CMK (cell line): ENCODE results near the gene GUCY2D.
"Not testable (repeated sequence)": the region's sequence is repeated elsewhere in the genome, so short reads cannot be mapped to it uniquely, and the experiment has no call there.

Source experiments
- DNase-seq: peaks from one replicate; pipeline ENCODE4 v3.0.0-alpha.2; 2010; ENCODE audit warnings: low read depth

Gene GUCY2D

DNA sequence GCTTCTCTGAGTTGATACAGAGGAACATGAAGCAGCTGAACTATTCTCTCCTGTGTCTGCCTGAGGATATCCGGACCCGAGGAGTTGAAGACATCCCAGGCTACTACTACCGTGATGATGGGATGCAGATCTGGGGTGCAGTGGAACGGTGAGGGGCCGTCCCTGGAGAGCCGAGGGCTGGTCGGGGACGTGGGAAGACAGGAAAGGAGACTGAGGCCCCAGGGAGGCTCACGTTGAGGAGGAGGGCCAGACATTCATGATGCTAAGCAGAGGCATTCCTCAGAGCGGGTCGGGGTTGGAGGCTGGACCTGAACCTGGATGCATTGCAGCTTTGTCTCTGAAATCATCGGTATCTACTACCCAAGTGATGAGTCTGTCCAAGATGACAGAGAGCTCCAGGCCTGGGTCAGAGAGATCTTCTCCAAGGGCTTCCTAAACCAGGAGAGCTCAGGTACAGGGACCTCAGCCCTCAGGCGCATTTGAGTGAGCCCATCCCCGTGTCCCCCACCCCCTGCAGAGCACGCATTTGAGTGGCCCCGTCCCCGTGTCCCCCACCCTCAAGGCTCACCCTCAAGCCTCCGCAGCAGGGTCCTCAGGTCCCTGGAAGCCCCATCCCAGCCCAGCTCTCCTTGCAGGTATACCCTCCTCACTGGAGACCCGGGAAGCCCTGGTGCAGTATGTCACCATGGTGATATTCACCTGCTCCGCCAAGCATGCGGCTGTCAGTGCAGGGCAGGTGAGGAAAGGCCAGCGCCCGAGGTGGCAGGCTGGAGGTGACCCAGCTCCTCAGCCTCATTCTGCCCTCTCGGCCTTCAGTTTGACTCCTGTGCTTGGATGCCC lies 44.7 kb downstream of the GUCY2D start:
- no peak for DNase-seq

DNA sequence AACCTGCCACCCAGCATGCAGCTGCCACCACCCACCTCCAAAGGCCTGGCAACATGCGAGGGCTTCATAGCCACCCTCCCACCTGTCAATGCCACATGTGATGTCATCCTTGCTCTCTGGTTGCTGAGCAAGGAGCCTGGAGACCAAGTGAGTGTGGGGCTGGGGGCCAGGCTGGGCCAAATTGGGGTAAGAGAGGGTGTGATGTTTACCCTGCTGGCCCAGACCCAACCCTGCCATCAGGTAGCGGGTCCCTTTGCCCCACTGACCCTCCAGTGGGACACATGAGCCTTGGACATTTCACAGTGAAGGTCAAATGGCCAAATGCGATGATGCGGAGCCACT lies 45.3 kb downstream of the GUCY2D start:
- DNase-seq = no peak

DNA sequence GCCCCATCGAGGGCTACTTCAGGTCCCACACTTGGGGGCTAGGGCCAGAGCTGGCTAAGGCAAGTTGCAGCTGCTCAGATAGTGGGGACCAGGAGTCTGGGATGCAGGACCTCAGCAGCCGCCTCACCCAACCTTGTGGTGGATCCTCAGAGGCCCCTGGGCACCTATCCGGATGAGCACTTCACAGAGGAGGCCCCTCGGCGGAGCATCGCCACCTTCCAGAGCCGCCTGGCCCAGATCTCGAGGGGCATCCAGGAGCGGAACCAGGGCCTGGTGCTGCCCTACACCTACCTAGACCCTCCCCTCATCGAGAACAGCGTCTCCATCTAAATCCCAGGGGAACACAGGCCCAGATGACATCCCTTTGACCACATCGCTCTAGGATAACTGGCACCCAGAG lies 45.8 kb downstream of the GUCY2D start:
- no peak for DNase-seq

DNA sequence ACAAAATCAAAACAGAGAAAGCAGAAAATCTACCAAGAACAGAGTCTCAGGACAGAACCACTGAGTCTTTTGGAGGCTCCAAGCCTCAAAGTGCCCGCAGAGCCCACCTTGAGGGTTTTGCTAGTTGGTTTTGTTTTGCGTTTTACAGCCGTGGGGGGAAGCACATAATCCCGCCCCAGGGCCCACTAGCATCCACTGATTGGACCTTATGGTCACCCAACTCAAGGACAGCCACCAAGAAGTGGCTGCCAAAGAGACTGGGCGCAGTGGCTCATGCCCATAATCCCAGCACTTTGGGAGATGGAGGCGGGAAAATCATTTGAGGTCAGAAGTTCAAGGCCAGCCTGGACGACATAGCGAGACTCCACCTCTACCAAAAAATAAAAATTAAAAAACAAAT lies 46.3 kb downstream of the GUCY2D start:
- no peak for DNase-seq

DNA sequence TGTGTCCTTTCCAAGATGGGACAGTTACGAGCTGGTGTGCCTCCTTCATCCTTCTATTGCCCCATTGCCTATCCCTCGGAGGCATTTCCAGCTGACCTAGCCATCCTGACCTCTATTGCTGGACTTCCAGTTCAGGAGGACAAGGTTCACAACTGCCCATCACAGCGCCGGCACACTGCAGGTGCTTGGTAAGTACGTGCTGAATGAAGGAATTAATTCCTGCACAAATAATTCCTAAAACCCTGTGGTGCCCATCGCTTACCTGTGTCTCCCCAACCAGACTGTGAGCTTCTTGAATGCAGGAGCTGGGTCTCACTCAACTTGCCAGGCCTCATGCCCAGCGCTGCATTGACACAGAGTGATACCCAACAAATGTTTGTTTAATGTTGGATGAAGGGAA lies 49.4 kb downstream of the GUCY2D start:
- no peak for DNase-seq

DNA sequence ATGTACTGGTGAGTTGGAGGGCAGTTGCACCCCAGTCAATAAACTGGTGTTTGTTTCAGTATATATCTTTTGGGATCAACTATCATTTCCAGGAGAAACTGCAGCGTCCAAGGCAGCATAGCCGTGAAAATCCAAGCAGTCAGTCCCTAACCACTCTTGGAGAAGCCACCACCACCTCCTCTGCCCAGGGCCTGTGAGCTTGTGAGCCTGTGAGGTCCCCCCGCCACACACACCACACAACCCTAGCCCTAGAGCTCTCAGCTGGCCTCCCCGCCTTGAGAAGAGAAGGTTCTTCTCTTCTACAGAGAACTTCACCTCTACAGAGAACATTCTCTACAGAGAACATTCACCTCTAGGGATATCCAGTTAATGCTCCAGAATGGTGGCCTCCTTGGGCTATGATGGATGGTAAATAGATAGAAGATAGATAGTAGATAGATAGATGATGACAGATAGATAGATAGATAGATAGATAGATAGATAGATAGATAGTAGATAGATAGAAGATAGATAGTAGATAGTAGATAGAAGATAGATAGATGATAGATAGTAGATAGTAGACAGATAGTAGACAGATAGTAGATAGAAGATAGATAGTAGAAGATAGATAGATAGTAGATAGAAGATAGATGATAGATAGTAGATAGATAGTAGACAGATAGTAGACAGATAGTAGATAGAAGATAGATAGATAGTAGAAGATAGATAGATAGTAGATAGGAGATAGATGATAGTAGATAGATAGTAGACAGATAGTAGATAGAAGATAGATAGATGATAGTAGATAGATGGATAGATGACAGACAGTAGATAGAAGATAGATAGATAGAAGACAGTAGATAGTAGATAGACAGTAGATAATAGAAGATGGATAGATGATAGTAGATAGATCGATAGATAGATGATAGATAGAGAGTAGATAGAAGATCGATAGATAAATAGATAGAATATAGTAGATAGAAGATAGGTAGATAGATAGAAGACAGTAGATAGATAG lies 50.1 kb downstream of the GUCY2D start:
- no peak for DNase-seq

DNA sequence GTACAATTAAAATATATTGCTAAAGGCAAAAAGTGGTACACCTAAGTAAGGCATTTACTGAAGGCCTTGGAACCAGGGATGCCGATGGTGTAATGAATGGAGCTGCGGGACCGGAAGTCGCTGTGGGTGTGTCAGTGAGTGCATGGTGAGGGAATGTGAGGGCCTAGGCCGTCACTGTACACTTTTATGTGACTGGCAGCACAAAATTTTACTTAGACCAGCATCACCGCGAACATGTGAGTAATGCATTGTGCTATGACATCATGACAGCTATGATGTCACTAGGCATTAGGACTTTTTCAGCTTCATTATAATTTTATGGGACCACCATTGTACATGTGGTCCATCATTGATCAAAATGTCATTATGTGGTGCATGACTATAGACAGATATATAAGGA lies 51.2 kb downstream of the GUCY2D start:
- DNase-seq = no peak

DNA sequence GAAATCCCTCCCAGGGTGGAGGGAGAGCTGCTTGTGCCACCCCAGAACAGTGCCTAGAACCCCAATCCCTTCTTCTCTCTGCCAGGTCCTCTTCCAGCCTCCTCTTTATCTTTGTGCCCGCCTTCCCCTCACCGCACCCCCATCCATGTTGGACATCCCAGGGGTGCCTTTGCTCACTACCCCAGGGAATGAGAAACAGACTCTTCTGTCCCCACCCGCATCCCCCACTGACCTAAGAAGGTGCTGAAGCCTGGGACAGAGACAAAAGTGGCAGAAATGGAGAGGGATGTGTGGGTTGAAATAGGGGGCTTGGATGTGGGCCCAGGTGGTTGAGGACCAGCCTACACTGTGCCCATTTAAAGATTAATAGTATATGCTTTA lies 53.4 kb downstream of the GUCY2D start:
- no peak for DNase-seq

DNA sequence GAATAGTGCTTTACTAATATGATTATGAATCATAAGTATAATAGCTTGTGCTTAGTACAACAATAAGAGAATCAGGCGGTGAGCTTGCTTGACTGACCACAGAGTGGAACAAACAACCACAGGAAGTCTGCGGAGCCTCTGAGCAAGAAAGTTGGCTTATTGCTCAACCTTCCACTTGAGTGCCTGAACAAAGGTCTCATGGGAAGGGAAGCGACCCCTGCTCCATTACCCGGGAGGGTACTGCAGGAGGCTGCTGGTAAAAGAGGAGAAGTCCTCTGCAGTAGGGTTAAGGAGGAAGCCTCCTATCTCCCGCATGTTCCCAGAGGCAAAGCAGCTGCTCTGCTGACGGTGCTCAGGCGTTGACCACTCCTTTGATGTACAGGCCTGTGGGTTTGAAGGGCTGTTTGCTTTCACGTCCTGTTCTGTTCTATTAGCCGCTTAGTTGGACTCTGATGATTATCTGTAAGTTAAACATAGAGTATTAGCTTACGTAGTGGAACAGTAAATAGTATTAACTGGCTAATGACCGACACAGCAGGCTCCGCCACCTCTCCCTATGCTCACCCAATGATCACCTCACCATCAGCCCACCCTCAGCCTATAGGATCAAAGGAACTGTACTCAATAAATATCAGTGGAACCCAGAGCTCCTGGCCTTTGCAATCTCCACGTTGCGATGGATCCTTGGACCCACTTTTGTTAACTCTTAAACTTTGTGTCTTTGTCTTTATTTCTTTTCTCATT lies 54.0 kb downstream of the GUCY2D start:
- peak; percentile 48 for DNase-seq

DNA sequence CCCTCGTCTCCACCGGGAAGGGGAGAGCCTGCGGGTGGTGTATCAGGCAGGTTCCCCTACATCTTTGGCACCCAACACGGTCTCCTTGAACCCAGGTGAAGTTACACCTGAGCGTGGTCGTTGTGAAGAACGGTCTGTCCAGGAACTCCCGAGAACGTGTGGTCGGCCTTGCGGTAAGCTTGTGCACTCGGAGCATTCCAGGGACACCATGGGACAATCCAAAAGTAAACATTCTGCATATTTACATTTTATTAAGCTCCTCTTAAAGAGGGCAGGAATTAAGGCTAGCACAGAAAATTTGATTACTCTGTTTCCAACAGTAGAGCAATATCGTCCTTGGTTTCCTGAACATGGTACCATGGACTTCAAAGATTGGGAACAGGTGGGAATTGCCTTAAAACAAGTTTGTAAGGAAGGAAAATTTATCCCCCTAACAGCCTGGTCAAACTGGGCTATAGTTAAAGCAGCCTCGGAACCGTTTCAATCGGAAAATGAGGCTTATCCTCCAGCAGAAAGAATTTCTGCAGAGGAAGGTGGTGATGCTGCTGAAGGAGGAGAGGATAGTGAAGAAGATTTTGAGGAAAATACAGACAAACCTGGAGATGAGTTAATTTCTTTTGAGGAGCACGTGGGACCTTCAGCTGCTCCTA lies 54.7 kb downstream of the GUCY2D start:
- DNase-seq = no peak

DNA sequence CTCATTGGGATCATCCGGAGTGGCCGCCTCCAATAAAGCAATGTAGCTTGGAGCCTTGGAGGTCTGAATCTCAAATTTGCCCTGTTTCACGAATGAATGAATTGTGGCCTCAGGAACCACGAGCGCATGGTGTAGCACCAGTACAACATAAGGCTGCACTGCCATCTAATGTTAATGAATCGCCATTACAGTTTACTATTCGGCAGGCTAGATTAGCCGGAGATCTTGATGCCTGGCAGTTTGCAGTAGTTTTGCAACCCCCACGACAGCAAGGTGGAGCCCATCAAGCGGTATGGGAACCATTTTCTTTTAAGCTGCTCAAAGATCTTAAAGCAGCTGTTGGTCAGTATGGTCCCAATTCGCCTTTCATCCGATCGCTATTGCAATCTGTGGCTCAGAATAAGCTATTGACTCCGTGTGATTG lies 55.3 kb downstream of the GUCY2D start:
- DNase-seq = peak; percentile 29

DNA sequence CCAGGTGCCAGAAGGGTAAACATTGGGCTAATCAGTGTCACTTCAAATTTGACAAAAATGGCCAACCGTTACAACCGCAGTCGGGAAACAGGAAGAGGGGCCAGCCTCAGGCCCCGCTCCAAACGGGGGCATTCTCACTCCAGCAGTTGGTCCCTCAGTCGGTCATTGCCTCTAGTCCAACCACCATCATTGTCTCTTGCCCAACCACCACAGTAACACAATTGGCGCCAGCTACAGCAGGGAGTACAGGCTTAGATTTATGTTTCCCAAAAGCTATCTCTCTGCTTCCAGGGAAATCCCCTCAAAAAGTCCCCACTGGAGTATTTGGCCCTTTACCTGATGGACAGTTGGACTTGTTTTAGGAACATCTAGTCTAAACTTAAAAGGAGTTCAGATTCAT lies 56.7 kb downstream of the GUCY2D start:
- DNase-seq = no peak

DNA sequence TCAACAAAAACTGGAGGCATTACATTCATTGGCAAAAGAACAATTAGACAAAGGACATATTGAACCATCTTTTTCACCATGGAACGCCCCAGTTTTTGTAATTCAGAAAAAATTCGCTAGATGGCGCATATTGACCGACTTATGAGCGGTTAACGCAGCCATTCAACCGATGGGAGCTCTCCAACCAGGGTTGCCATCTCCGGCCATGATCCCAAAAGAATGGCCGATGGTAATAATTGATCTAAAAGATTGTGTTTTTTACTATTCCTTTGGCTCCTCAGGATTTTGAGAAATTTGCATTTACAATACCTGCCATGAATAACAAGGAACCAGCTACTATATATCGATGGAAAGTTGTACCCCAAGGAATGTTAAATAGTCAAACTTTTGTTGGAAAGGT lies 57.9 kb downstream of the GUCY2D start:
- peak; percentile 20 for DNase-seq

DNA sequence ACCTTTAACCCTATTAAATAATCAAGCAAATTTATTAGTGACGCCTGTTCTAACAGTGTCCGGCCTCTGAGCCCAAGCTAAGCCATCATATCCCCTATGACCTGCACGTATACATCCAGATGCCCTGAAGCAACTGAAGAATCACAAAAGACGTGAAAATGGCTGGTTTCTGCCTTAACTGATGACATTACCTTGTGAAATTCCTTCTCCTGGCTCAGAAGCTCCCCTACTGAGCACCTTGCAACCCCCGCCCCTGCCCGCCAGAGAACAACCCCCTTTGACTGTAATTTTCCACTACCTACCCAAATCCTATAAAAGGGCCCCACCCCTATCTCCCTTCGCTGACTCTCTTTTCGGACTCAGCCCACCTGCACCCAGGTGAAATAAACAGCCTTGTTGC lies 59.4 kb downstream of the GUCY2D start:
- not testable (repeated sequence) for DNase-seq

DNA sequence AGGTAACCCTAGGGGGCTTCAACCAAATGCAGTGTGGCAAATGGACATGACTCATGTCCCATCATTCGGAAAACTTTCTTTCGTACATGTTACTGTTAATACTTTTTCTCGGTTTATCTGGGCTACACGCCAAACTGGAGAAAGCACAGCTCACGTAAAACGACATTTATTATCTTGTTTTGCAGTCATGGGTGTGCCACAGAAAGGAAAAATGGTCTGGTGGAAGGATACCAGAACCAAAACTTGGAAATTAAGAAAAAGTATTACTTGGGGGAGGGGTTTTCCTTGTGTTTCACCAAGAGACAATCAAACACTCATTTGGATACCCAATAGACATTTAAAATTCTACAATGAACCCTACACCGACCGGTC lies 60.0 kb downstream of the GUCY2D start:
- no peak for DNase-seq

DNA sequence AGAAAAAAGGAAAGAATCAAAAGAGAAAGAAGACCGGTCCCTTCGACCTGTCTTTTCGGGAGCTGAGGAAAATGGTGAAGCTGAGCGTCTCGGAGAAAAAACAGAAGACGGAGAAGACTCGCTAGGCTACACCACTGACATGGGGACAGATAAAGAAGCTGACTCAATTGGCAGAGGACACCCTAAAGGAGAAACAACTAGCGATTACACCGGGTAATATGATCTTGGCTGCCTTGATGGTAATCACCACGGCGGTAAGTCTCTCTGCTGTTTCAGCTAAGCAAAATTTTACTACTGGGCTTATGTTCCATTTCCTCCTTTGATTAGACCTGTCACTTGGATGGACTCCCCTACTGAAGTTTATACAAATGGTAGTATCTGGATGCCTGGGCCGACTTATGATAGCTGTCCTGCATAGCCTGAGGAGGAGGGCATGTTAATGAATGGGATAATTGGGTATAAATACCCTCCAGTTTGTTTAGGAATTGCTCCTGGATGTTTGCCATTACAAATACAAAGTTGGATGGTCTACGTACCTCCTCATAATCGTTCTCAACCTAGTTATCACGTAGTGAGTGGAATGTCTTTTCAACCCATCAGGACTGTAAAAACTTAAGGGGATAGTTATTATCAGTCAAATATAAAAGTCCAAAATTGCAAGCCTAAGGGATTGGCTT lies 60.5 kb downstream of the GUCY2D start:
- DNase-seq = no peak

DNA sequence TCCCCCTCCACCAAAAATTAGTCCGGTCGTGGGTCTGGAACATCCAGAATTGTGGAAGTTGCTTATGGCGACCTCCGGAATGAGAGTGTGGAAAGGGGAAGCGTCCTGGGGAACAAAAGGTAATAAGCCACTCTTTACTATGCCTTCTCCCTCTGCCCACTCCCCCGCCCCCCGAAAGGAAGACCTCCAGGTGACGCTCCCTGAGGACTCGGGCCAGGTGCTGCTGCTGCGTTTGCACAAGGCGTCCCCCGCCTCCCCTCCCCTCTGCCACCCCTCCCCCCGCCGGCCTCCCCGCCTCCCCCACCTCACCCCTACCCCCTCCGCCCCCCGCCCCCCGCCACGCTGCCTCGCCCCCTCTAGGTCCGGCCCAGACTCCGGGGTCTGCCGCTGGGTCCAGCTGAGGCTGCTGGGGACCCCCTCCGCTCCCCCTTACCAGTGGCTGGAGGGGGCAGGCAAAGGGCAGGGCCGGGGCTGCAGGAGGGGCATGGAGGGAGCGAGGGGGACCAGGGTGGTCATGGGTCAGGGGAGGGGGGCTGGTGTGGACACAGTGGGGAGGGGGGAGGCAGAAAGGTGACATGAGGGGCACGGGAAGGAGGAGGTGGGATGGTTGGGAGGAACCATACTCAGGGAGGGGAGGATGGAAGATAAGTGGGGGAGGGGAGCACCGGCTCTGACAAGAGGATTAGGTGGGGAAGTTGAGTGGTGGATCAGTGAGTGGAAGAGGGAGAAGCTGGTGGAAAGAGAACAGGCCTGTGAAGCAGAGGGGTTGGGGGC lies 61.5 kb downstream of the GUCY2D start:
- no peak for DNase-seq

DNA sequence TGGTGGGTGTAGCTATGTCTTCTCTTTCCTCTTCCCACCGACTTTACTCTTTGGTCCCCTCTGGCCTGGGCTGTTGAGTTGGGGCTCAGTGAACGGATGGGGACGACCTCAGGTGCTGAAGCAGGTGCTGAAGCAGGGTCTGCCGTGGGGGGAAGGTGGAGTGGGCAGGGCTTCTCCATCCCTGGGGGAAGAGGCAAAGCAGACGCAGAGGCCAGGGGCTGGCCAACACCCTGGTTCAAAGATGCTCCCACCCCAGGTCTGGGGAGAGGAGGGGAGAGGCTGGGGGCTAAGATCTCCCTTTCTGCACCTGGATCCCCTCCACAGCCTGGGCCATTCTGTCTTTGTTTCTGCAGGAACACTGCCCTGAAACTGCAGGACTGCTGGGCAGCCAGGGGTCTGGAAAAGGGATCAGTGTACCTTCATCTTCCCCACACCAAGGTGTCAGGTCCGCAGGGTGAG lies 62.2 kb downstream of the GUCY2D start:
- DNase-seq = no peak

DNA sequence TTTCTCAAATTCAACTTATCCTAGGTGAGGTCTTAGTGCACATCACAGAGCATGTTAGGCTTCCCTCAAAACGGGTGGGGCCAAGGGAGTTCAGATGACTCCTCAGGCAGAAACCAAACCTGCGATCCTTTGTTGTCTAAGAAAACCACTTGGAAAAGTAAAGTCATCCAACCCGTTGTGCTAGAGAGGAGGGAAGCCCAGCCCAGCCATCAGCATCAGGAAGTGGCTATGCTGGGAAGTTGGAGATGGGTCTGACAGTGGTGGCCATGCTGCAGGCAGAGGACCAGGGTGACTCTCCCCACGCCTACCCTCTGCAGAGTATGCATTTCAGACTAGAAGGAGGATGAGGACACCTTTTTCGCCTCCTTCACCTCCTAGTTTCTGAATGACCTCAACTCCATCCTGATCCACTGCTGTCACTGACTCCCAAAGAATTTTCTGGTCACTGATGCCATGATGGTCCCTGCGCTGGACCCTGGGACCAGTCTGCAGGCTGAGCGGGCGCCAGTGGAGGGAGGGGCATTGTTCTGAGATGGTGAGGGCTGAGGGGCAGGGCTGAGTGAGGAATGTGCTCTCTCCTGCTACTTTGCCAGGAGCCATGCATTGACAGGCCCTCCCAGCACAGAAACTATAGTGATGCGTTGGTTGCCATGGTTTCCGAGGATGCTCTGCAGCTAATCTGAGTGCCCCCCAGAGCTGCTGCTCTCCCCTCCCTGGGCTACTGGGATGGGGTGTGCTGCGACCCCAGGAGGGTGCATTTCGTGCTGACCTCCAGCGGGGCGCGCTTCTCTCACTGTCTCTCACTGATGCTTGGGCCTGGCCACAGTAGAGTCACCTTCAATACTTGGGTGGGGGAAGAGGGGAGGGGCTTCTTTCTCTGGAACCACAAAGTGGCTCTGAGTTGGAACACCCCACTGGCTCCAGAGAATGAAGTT lies 64.7 kb downstream of the GUCY2D start:
- DNase-seq = no peak
